PC-3 (cell line): ENCODE data around the gene TNFAIP6. TPM values are rescaled to one million over a fixed set of nuclear protein-coding genes. Genes with fewer than 3 reads are reported as not detected.

Source experiments
- ATAC-seq: fragments of 200-7000 bp; cut with Tn5 transposase; 2 replicates; pipeline ENCODE4 v1.9.1; 2020; ENCODE audit warnings: mild to moderate bottlenecking, moderate library complexity
- BruUV-seq: library from RNA; stranded (reverse); fragments of 400-500 nt; replicated peaks from 2 replicates; lab custom pipeline; 2021; lab: Mats Ljungman, UMichigan
- CTCF ChIA-PET: fragments of 300-600 bp; sonication (Branson Sonifier 250); formaldehyde crosslinking; loops from one replicate; lab custom pipeline; 2022; ENCODE audit warnings: antibody characterized with exemption; lab: Charles Lee
- POLR2A ChIA-PET: fragments of 300-600 bp; sonication (Branson Sonifier 250); formaldehyde crosslinking; loops from one replicate; lab custom pipeline; 2022; ENCODE audit warnings: antibody characterized with exemption; ENCODE audit not compliant: unreplicated experiment; lab: Charles Lee
- DNase-seq: peaks from one replicate; pipeline ENCODE4 v3.0.0-alpha.2; 2015
- H2AFZ ChIP-seq: fragments of 300-600 bp; sonication (generic); 2 replicates; pipeline ENCODE4 v1.6.0; 2016; ENCODE audit warnings: antibody characterized with exemption, low read length
- H3F3A ChIP-seq: fragments of 300-600 bp; sonication (generic); one replicate; pipeline ENCODE4 v1.6.0; 2017; ENCODE audit warnings: antibody characterized with exemption, low read length, control low read depth, mild to moderate bottlenecking; ENCODE audit not compliant: unreplicated experiment
- H3K27ac ChIP-seq: fragments of 300-600 bp; sonication (generic); 2 replicates; pipeline ENCODE4 v1.5.1; 2016; ENCODE audit warnings: mild to moderate bottlenecking, low read length
- H3K27me3 ChIP-seq: fragments of 300-600 bp; sonication (generic); 2 replicates; pipeline ENCODE4 v1.6.1; 2016; ENCODE audit warnings: low read length, mixed read lengths
- H3K36me3 ChIP-seq: fragments of 300-600 bp; sonication (generic); 2 replicates; pipeline ENCODE4 v1.6.1; 2016; ENCODE audit warnings: low read depth, mixed run types, low read length, mixed read lengths
- H3K4me1 ChIP-seq: fragments of 300-600 bp; sonication (generic); 2 replicates; pipeline ENCODE4 v1.5.1; 2016; ENCODE audit warnings: low read length; ENCODE audit not compliant: insufficient read depth
- H3K4me2 ChIP-seq: fragments of 300-600 bp; sonication (generic); 2 replicates; pipeline ENCODE4 v1.6.0; 2016; ENCODE audit warnings: low read length
- H3K4me3 ChIP-seq: fragments of 300-600 bp; sonication (generic); 2 replicates; pipeline ENCODE4 v1.5.1; 2016; ENCODE audit warnings: mild to moderate bottlenecking, low read length, mixed read lengths
- H3K79me2 ChIP-seq: fragments of 300-600 bp; sonication (generic); 2 replicates; pipeline ENCODE4 v1.6.1; 2017; ENCODE audit warnings: low read length, mixed read lengths
- H3K9ac ChIP-seq: fragments of 300-600 bp; sonication (generic); 2 replicates; pipeline ENCODE4 v1.6.0; 2016; ENCODE audit warnings: mild to moderate bottlenecking, low read length
- H3K9me2 ChIP-seq: fragments of 300-600 bp; sonication (generic); replicated peaks from 2 replicates; pipeline ENCODE4 v1.6.1; 2016; ENCODE audit warnings: mixed run types, low read length, mixed read lengths
- H3K9me3 ChIP-seq: fragments of 300-600 bp; sonication (generic); 2 replicates; pipeline ENCODE4 v1.6.1; 2016; ENCODE audit warnings: low read length, mixed read lengths
- H4K20me1 ChIP-seq: fragments of 300-600 bp; sonication (generic); 2 replicates; pipeline ENCODE4 v1.6.1; 2016; ENCODE audit warnings: low read length, mixed read lengths
- EZH2 ChIP-seq: fragments of 300-600 bp; sonication (generic); IDR thresholded peaks from one replicate; pipeline ENCODE4 v1.6.1; 2017; ENCODE audit warnings: antibody characterized with exemption, mild to moderate bottlenecking, low read length; ENCODE audit not compliant: unreplicated experiment
- EZH2phosphoT487 ChIP-seq: fragments of 300-600 bp; sonication (generic); IDR thresholded peaks from 2 replicates; pipeline ENCODE4 v1.6.1; 2018; ENCODE audit warnings: mild to moderate bottlenecking, antibody characterized with exemption, low read length, borderline replicate concordance
- intact Hi-C: fragments of 100-400 bp; cut with micrococcal nuclease; formaldehyde crosslinking; loops from 2 replicates; pipeline ENCODE4 v1.9.0; 2023
- total RNA-seq: library from RNA; depleted of rRNA; stranded (reverse); fragments of >200 nt; gene quantifications from 2 replicates; pipeline ENCODE4 v1.2.3, GENCODE V29; 2014
- TF ChIP-seq, protein P1 (sequence below): fragments of 300-600 bp; sonication (generic); conservative IDR thresholded peaks from 2 replicates; pipeline ENCODE4 v1.5.1; 2017; ENCODE audit warnings: antibody characterized with exemption, low read depth, mild to moderate bottlenecking, low read length

TNFAIP6 gene
- total RNA-seq, 1 experiment from 2014 or later, result not detected

DNA sequence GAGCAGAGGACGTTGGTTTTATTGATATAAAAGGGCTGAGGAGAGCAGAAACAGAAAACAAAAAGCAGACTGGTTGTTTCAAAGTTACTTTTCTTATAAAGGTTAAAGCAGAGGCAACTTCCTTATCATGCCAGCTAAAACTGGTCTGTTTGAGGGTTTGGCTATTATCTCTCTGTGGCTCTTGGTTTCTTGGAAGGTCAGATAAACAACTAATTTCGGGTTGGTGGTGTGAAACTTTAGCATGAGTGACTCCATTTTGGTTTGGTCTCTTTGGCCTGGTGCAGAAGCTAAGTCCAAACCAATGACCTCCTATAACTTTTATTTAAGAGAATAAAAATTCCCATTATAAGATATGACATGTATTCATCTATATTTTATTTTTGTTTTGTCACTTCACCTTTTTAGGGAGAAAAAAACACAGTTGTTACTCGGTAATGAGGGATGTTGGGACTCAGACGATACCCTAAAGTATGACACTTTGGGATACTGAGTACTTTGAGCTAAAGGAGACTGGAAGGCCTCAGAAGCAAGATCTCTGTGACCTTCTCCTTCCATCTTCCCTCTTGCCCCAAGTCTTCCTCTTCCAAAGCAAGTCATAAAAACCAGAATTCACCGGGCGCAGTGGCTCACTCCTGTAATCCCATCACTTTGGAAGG, 23.3 kb downstream of the TNFAIP6 start:
- H3K27ac ChIP-seq, result no peak overlapping the region
- ATAC-seq, result no peak
- no peaks in the 10 kb centered on the region for H3K9me3 ChIP-seq
- BruUV-seq, result no TSS peak
- TF ChIP-seq, protein P1, sequence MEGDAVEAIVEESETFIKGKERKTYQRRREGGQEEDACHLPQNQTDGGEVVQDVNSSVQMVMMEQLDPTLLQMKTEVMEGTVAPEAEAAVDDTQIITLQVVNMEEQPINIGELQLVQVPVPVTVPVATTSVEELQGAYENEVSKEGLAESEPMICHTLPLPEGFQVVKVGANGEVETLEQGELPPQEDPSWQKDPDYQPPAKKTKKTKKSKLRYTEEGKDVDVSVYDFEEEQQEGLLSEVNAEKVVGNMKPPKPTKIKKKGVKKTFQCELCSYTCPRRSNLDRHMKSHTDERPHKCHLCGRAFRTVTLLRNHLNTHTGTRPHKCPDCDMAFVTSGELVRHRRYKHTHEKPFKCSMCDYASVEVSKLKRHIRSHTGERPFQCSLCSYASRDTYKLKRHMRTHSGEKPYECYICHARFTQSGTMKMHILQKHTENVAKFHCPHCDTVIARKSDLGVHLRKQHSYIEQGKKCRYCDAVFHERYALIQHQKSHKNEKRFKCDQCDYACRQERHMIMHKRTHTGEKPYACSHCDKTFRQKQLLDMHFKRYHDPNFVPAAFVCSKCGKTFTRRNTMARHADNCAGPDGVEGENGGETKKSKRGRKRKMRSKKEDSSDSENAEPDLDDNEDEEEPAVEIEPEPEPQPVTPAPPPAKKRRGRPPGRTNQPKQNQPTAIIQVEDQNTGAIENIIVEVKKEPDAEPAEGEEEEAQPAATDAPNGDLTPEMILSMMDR, result no peak
- no peaks in the 10 kb centered on the region for H4K20me1 ChIP-seq
- intact Hi-C loops, result no loop called here
- no peaks in the 10 kb centered on the region for H3K36me3 ChIP-seq
- no peak overlapping the region for H2AFZ ChIP-seq
- no peak for DNase-seq
- H3K27me3 ChIP-seq, result no peaks in the 10 kb centered on the region
- H3F3A ChIP-seq, result no peaks in the 10 kb centered on the region
- no peak overlapping the region for H3K9ac ChIP-seq
- CTCF ChIA-PET, result no interaction called here
- no peaks in the 10 kb centered on the region for H3K9me2 ChIP-seq
- no peaks in the 10 kb centered on the region for H3K79me2 ChIP-seq
- no peak overlapping the region for H3K4me2 ChIP-seq
- POLR2A ChIA-PET, result no interaction called here
- no peaks in the 10 kb centered on the region for H3K4me1 ChIP-seq
- no peak overlapping the region for H3K4me3 ChIP-seq

DNA sequence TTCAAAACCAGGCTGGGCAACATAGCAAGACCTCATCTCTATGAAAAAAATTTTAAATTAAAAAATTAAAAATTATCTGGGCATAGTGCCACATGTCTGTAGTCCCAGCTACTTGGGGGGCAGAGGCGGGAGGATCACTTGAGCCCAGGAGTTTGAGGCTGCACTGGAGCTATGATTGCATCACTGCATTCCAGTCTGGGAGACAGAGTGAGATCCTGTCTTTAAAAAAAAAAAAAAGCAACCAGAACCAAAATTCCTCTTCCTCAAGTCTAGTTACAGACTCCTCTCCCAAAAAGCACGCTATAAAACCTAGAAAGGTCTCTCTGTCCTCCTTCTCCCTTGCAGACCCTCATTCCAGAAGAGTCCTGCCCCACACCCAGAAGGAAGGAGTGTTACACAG, 23.9 kb downstream of the TNFAIP6 start:
- Histone ChIP-seq H2AFZ (no peak overlapping the region), H3K9me2 (no peaks in the 10 kb centered on the region), H4K20me1 (no peaks in the 10 kb centered on the region), H3K9me3 (no peaks in the 10 kb centered on the region), H3K27me3 (no peaks in the 10 kb centered on the region), H3K4me3 (no peak overlapping the region), H3K79me2 (no peaks in the 10 kb centered on the region), H3F3A (no peaks in the 10 kb centered on the region), H3K9ac (no peak overlapping the region), H3K36me3 (no peaks in the 10 kb centered on the region), H3K27ac (no peak overlapping the region), H3K4me1 (no peaks in the 10 kb centered on the region), H3K4me2 (no peak overlapping the region)
- ATAC-seq (no peak), DNase-seq (no peak)
- POLR2A ChIA-PET, result no interaction called here
- intact Hi-C loops, result no loop called here
- CTCF ChIA-PET, result no interaction called here
- BruUV-seq, result no TSS peak
- TF ChIP-seq EZH2 (no peak), EZH2phosphoT487 (no peak)
- TF ChIP-seq, protein P1, result no peak

DNA sequence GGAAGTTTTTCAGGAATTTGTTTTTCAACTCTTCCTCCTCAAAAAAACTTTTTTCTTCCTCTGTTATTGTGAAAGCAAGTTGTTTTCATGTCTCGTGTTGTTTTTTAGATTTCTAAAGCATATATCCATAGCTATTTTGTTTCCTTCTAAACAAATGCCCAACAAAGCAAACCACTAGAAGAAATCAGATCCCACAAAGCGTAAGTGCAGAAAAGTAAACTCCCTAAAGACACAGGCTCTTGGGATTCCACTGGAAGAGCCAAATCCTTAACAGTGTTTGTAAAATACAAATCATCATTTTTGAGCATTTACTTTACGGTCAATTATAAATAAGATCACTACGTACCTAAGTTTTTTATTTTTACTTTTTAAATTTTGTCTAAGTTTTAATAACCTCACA, 30.6 kb downstream of the TNFAIP6 start:
- Histone ChIP-seq H3K9ac (no peak overlapping the region), H4K20me1 (no peaks in the 10 kb centered on the region), H3K4me3 (no peak overlapping the region), H3K4me2 (no peak overlapping the region), H2AFZ (no peak overlapping the region), H3K79me2 (no peaks in the 10 kb centered on the region), H3K4me1 (peaks cover 10% of the 10 kb centered on the region), H3K27me3 (no peaks in the 10 kb centered on the region), H3K27ac (no peak overlapping the region), H3K36me3 (no peaks in the 10 kb centered on the region), H3K9me3 (no peaks in the 10 kb centered on the region), H3F3A (no peaks in the 10 kb centered on the region), H3K9me2 (no peaks in the 10 kb centered on the region)
- BruUV-seq, result no TSS peak
- TF ChIP-seq, protein P1, result no peak
- TF ChIP-seq EZH2phosphoT487, result no peak
- no peak for TF ChIP-seq EZH2
- intact Hi-C loops, result no loop called here
- ATAC-seq (no peak), DNase-seq (no peak)
- ChIA-PET CTCF (no interaction called here), POLR2A (no interaction called here)
